Myocyte (in vitro differentiated cells): ENCODE measurements around the gene CARD11. TPM values are rescaled to one million over a fixed set of nuclear protein-coding genes. Genes with fewer than 3 reads are reported as not detected.
"Not testable (repeated sequence)": the region's sequence is repeated elsewhere in the genome, so short reads cannot be mapped to it uniquely, and the experiment has no call there.

Source experiments
- DNase-seq: peaks from one replicate; pipeline ENCODE4 v3.0.0-alpha.2; 2012; ENCODE audit warnings: low read depth
- total RNA-seq: library from RNA; depleted of rRNA; stranded (reverse); fragments of >200 nt; gene quantifications from 2 replicates; pipeline ENCODE4 v1.2.3, GENCODE V29; 2014

The CARD11 gene
- total RNA-seq, 1 donor from 2014 or later = not detected

GRCh38 chr7:3021825-3022224 lies 21.8 kb downstream of the CARD11 start:
- DNase-seq = no peak

- DNase-seq = not testable (repeated sequence)
These were observed 22.4 kb downstream of the CARD11 start for GRCh38 chr7:3021224-3021623.

GRCh38 chr7:3020416-3020815 lies 23.3 kb downstream of the CARD11 start:
- DNase-seq = no peak

- no peak for DNase-seq
These were observed 23.9 kb downstream of the CARD11 start for GRCh38 chr7:3019801-3020200.

GRCh38 chr7:3013975-3014792 lies 29.5 kb downstream of the CARD11 start:
- no peak for DNase-seq

- DNase-seq = no peak
These were observed 32.3 kb downstream of the CARD11 start for GRCh38 chr7:3011211-3011852.

- no peak for DNase-seq
These were observed 33.5 kb downstream of the CARD11 start for GRCh38 chr7:3010161-3010560.

- DNase-seq = no peak
These were observed 34.6 kb downstream of the CARD11 start for GRCh38 chr7:3009086-3009485.

GRCh38 chr7:3008386-3008785 lies 35.3 kb downstream of the CARD11 start:
- DNase-seq = no peak

- DNase-seq = no peak
These were observed 36.0 kb downstream of the CARD11 start for GRCh38 chr7:3007696-3008095.

GRCh38 chr7:3005257-3005656 lies 38.4 kb downstream of the CARD11 start:
- no peak for DNase-seq

- DNase-seq = no peak
These were observed 39.7 kb downstream of the CARD11 start for GRCh38 chr7:3003936-3004335.

GRCh38 chr7:3002631-3003030 lies 41.0 kb downstream of the CARD11 start:
- DNase-seq = no peak

GRCh38 chr7:3000566-3000965 lies 43.1 kb downstream of the CARD11 start:
- no peak for DNase-seq

- no peak for DNase-seq
These were observed 44.6 kb downstream of the CARD11 start for GRCh38 chr7:2999078-2999500.

GRCh38 chr7:2997014-2997413 lies 46.7 kb downstream of the CARD11 start:
- no peak for DNase-seq

- no peak for DNase-seq
These were observed 47.5 kb downstream of the CARD11 start for GRCh38 chr7:2996141-2996540.

GRCh38 chr7:2993868-2994267 lies 49.8 kb downstream of the CARD11 start:
- DNase-seq = no peak

GRCh38 chr7:2993396-2993795 lies 50.3 kb downstream of the CARD11 start:
- no peak for DNase-seq

- DNase-seq = no peak
These were observed 52.7 kb downstream of the CARD11 start for GRCh38 chr7:2990949-2991470.

GRCh38 chr7:2986561-2986960 lies 57.1 kb downstream of the CARD11 start:
- no peak for DNase-seq

- DNase-seq = no peak
These were observed 57.8 kb downstream of the CARD11 start for GRCh38 chr7:2985866-2986265.

GRCh38 chr7:2984091-2984490 lies 59.6 kb downstream of the CARD11 start:
- no peak for DNase-seq
